ENCODE measurements around the gene OR6C65.
"Not testable (repeated sequence)": the region's sequence is repeated elsewhere in the genome, so short reads cannot be mapped to it uniquely, and the experiment has no call there.

OR6C65 gene

GRCh38 chr12:55400229-55400628, at the start of gene OR6C65:
TSS of gene OR6C65 (plus strand) at chr12:55400529. CDS start at chr12:55400529, 0 bp downstream.
- DNase-seq = no peak

GRCh38 chr12:55355338-55355737, 45.0 kb upstream of the OR6C65 start:
- DNase-seq = not testable (repeated sequence)

- DNase-seq = no peak
These were observed 37.7 kb upstream of the OR6C65 start, which contains the start of gene OR6C75 for GRCh38 chr12:55362675-55363074. TSS of gene OR6C75 (plus strand) at chr12:55362975. CDS start at chr12:55365111, 2,136 bp downstream.

GRCh38 chr12:55365086-55365485, 35.2 kb upstream of the OR6C65 start:
- DNase-seq = no peak

- no peak for DNase-seq
These were observed 27.8 kb upstream of the OR6C65 start for GRCh38 chr12:55372521-55372920.

GRCh38 chr12:55385891-55386290, 14.4 kb upstream of the OR6C65 start:
- DNase-seq = no peak

GRCh38 chr12:55392032-55392795, 8.1 kb upstream of the OR6C65 start:
- no peak for DNase-seq

- DNase-seq = no peak
These were observed 4.0 kb upstream of the OR6C65 start for GRCh38 chr12:55396326-55396725.

GRCh38 chr12:55407866-55408265, 7.5 kb downstream of the OR6C65 start:
- no peak for DNase-seq

GRCh38 chr12:55409133-55409532, 8.8 kb downstream of the OR6C65 start:
- DNase-seq = not testable (repeated sequence)

- not testable (repeated sequence) for DNase-seq
These were observed 11.8 kb downstream of the OR6C65 start for GRCh38 chr12:55412138-55412537.

GRCh38 chr12:55413498-55414388, 13.4 kb downstream of the OR6C65 start:
- DNase-seq = not testable (repeated sequence)

- DNase-seq = not testable (repeated sequence)
These were observed 14.1 kb downstream of the OR6C65 start for GRCh38 chr12:55414396-55414823.

- not testable (repeated sequence) for DNase-seq
These were observed 14.6 kb downstream of the OR6C65 start for GRCh38 chr12:55414889-55415288.

- no peak for DNase-seq
These were observed 16.6 kb downstream of the OR6C65 start for GRCh38 chr12:55416961-55417360.

GRCh38 chr12:55420307-55420962, 20.1 kb downstream of the OR6C65 start:
- DNase-seq = no peak

- DNase-seq = no peak
These were observed 25.6 kb downstream of the OR6C65 start, which contains the start of gene OR6C76 for GRCh38 chr12:55425954-55426353. TSS of gene OR6C76 (plus strand) at chr12:55426254. CDS start at chr12:55426254, 0 bp downstream.

GRCh38 chr12:55428331-55429243, 28.3 kb downstream of the OR6C65 start:
- no peak for DNase-seq

GRCh38 chr12:55441233-55441632, 40.9 kb downstream of the OR6C65 start:
- not testable (repeated sequence) for DNase-seq

- no peak for DNase-seq
These were observed 43.4 kb downstream of the OR6C65 start, which contains the start of gene OR6C2 for GRCh38 chr12:55443776-55444175. TSS of gene OR6C2 (plus strand) at chr12:55444076. CDS start at chr12:55452214, 8,138 bp downstream.

GRCh38 chr12:55445357-55445756, 45.0 kb downstream of the OR6C65 start:
- DNase-seq = no peak

- no peak for DNase-seq
These were observed 46.0 kb downstream of the OR6C65 start for GRCh38 chr12:55446326-55446725.

All from NCI-H1436 treated with DMSO at 0.1 percent for 48 hours (cell line).